ENCODE results near the gene USP13. TPM values are rescaled to one million over a fixed set of nuclear protein-coding genes. Genes with fewer than 3 reads are reported as not detected.
"Not testable (repeated sequence)": the region's sequence is repeated elsewhere in the genome, so short reads cannot be mapped to it uniquely, and the experiment has no call there.

Gene USP13
- total RNA-seq, 1 experiment from 2014 or later: 33.0 TPM

- no peak for DNase-seq (ENCODE audit: low spot score)
- Histone ChIP-seq H3K36me3 (ENCODE audit: insufficient read depth, low read length, poor library complexity, severe bottlenecking) (no peaks in the 10 kb centered on the region), H3K27me3 (replicated peaks; ENCODE audit: insufficient read depth, low read depth, low read length, poor library complexity) (no peaks in the 10 kb centered on the region), H3K4me3 (ENCODE audit: low read depth, low read length, poor library complexity, severe bottlenecking) (no peak overlapping the region), H3K27ac (ENCODE audit: low read depth, low read length, poor library complexity, severe bottlenecking) (peak overlapping the region; percentile 74), H3K4me1 (ENCODE audit: insufficient read depth, low read length, poor library complexity, severe bottlenecking) (peaks cover 59% of the 10 kb centered on the region), H3K9me3 (ENCODE audit: low read depth, low read length, poor library complexity, severe bottlenecking) (no peaks in the 10 kb centered on the region)
- no TSS peak for BruUV-seq (replicated peaks)
- CTCF ChIA-PET: no interaction called here
- POLR2A ChIA-PET (ENCODE audit: low non-redundant PET): no interaction called here
- no peak for TF ChIP-seq EZH2 (IDR thresholded peaks at IDR 0.05; ENCODE audit: borderline replicate concordance, low read depth, low read length, poor library complexity, severe bottlenecking)
- TF ChIP-seq CTCF (conservative IDR thresholded peaks at IDR 0.05; ENCODE audit: low read depth, low read length): no peak
- intact Hi-C loops (cut with micrococcal nuclease; ENCODE audit: unreplicated experiment): no loop called here
Measured at GRCh38 chr3:179772297-179772696, 119.5 kb downstream of the USP13 start.

- CTCF ChIA-PET: no interaction called here
- POLR2A ChIA-PET (ENCODE audit: low non-redundant PET): no interaction called here
- no peak overlapping the region for H3K4me3 ChIP-seq (ENCODE audit: low read depth, low read length, poor library complexity, severe bottlenecking)
- peaks cover 5% of the 10 kb centered on the region for H3K9me3 ChIP-seq (ENCODE audit: low read depth, low read length, poor library complexity, severe bottlenecking)
- no peak for TF ChIP-seq EZH2 (IDR thresholded peaks at IDR 0.05; ENCODE audit: borderline replicate concordance, low read depth, low read length, poor library complexity, severe bottlenecking)
- TF ChIP-seq CTCF (conservative IDR thresholded peaks at IDR 0.05; ENCODE audit: low read depth, low read length): no peak
- H3K36me3 ChIP-seq (ENCODE audit: insufficient read depth, low read length, poor library complexity, severe bottlenecking): peaks cover 12% of the 10 kb centered on the region
- intact Hi-C loops (cut with micrococcal nuclease; ENCODE audit: unreplicated experiment): no loop called here
- DNase-seq (ENCODE audit: low spot score): no peak
- H3K27ac ChIP-seq (ENCODE audit: low read depth, low read length, poor library complexity, severe bottlenecking): no peak overlapping the region
- peaks cover 26% of the 10 kb centered on the region for H3K4me1 ChIP-seq (ENCODE audit: insufficient read depth, low read length, poor library complexity, severe bottlenecking)
- no TSS peak for BruUV-seq (replicated peaks)
- H3K27me3 ChIP-seq (replicated peaks; ENCODE audit: insufficient read depth, low read depth, low read length, poor library complexity): no peaks in the 10 kb centered on the region
Measured at GRCh38 chr3:179775416-179776122, 122.7 kb downstream of the USP13 start.

GRCh38 chr3:179782841-179783240, 130.0 kb downstream of the USP13 start:
- POLR2A ChIA-PET (ENCODE audit: low non-redundant PET); intact Hi-C loops (cut with micrococcal nuclease; ENCODE audit: unreplicated experiment): not testable (repeated sequence)
- peaks cover 19% of the 10 kb centered on the region for H3K36me3 ChIP-seq (ENCODE audit: insufficient read depth, low read length, poor library complexity, severe bottlenecking)

GRCh38 chr3:179788996-179789395, 136.2 kb downstream of the USP13 start:
- CTCF ChIA-PET: no interaction called here
- H3K36me3 ChIP-seq (ENCODE audit: insufficient read depth, low read length, poor library complexity, severe bottlenecking): peaks cover 5% of the 10 kb centered on the region
- H3K27ac ChIP-seq (ENCODE audit: low read depth, low read length, poor library complexity, severe bottlenecking): no peak overlapping the region
- no TSS peak for BruUV-seq (replicated peaks)
- TF ChIP-seq CTCF (conservative IDR thresholded peaks at IDR 0.05; ENCODE audit: low read depth, low read length): no peak
- POLR2A ChIA-PET (ENCODE audit: low non-redundant PET): no interaction called here
- H3K27me3 ChIP-seq (replicated peaks; ENCODE audit: insufficient read depth, low read depth, low read length, poor library complexity): no peaks in the 10 kb centered on the region
- H3K9me3 ChIP-seq (ENCODE audit: low read depth, low read length, poor library complexity, severe bottlenecking): no peaks in the 10 kb centered on the region
- H3K4me3 ChIP-seq (ENCODE audit: low read depth, low read length, poor library complexity, severe bottlenecking): no peak overlapping the region
- H3K4me1 ChIP-seq (ENCODE audit: insufficient read depth, low read length, poor library complexity, severe bottlenecking): no peaks in the 10 kb centered on the region
- DNase-seq (ENCODE audit: low spot score): no peak
- intact Hi-C loops (cut with micrococcal nuclease; ENCODE audit: unreplicated experiment): no loop called here

More at GRCh38 chr3:179782841-179783240, 130.0 kb downstream of the USP13 start:
- H3K27ac ChIP-seq (ENCODE audit: low read depth, low read length, poor library complexity, severe bottlenecking); CTCF ChIA-PET; DNase-seq (ENCODE audit: low spot score); H3K27me3 ChIP-seq (replicated peaks; ENCODE audit: insufficient read depth, low read depth, low read length, poor library complexity); BruUV-seq (replicated peaks); H3K4me1 ChIP-seq (ENCODE audit: insufficient read depth, low read length, poor library complexity, severe bottlenecking); H3K9me3 ChIP-seq (ENCODE audit: low read depth, low read length, poor library complexity, severe bottlenecking); H3K4me3 ChIP-seq (ENCODE audit: low read depth, low read length, poor library complexity, severe bottlenecking): not testable (repeated sequence)
